HG03135 (cell line): ENCODE results near the gene KLHL12.
A peak's percentile ranks its signal among the peaks of the same experiment; 100 is the strongest.

Experiments
- ATAC-seq: cut with Tn5 transposase; IDR thresholded peaks from one replicate; pipeline ENCODE4 v1.9.1; 2021; ENCODE audit warnings: mild to moderate bottlenecking, moderate library complexity; ENCODE audit not compliant: unreplicated experiment

KLHL12 gene

GRCh38 chr1:202888531-202889360 is 38.3 kb downstream of the KLHL12 start, which contains the start of gene RABIF:
TSS of gene RABIF (minus strand) at chr1:202889149. CDS start at chr1:202889098, 51 bp downstream.
- peak; percentile 90 for ATAC-seq

- ATAC-seq: no peak
Measured at GRCh38 chr1:202888221-202888530, 38.9 kb downstream of the KLHL12 start.

- no peak for ATAC-seq
Measured at GRCh38 chr1:202880961-202881460, 46.0 kb downstream of the KLHL12 start.

- no peak for ATAC-seq
Measured at GRCh38 chr1:202880062-202880461, 47.0 kb downstream of the KLHL12 start.

- no peak for ATAC-seq
Measured at GRCh38 chr1:202879128-202879527, 47.9 kb downstream of the KLHL12 start.

GRCh38 chr1:202873026-202873425 is 54.0 kb downstream of the KLHL12 start:
- ATAC-seq: no peak

GRCh38 chr1:202871367-202871766 is 55.7 kb downstream of the KLHL12 start:
- no peak for ATAC-seq

GRCh38 chr1:202862679-202863560 is 64.1 kb downstream of the KLHL12 start:
- ATAC-seq: no peak

- peak; percentile 71 for ATAC-seq
Measured at GRCh38 chr1:202861420-202862132, 65.5 kb downstream of the KLHL12 start.

- peak; percentile 33 for ATAC-seq
Measured at GRCh38 chr1:202860744-202861419, 66.2 kb downstream of the KLHL12 start.

GRCh38 chr1:202858789-202859414 is 68.1 kb downstream of the KLHL12 start:
- ATAC-seq: no peak

- no peak for ATAC-seq
Measured at GRCh38 chr1:202858331-202858730, 68.7 kb downstream of the KLHL12 start.

- no peak for ATAC-seq
Measured at GRCh38 chr1:202857136-202857610, 69.9 kb downstream of the KLHL12 start.

GRCh38 chr1:202856014-202856413 is 71.0 kb downstream of the KLHL12 start:
- no peak for ATAC-seq

- ATAC-seq: no peak
Measured at GRCh38 chr1:202854787-202855186, 72.2 kb downstream of the KLHL12 start.

GRCh38 chr1:202852163-202852904 is 74.7 kb downstream of the KLHL12 start:
- no peak for ATAC-seq

- ATAC-seq: no peak
Measured at GRCh38 chr1:202850593-202851362, 76.3 kb downstream of the KLHL12 start.

- peak; percentile 70 for ATAC-seq
Measured at GRCh38 chr1:202848191-202848542, 78.9 kb downstream of the KLHL12 start.

GRCh38 chr1:202844935-202845334 is 82.1 kb downstream of the KLHL12 start:
- ATAC-seq: no peak
